ENCODE data around the gene WNT2B. TPM values are rescaled to one million over a fixed set of nuclear protein-coding genes. Genes with fewer than 3 reads are reported as not detected.
"Not testable (repeated sequence)": the region's sequence is repeated elsewhere in the genome, so short reads cannot be mapped to it uniquely, and the experiment has no call there.

WNT2B gene
- total RNA-seq, 1 donor from 2014 or later = 6.0 TPM

- Mint-ChIP-seq H3K9me3 (ENCODE audit: low read depth) (peaks cover 30% of the 10 kb centered on the region), H3K36me3 (ENCODE audit: low read depth) (peaks cover 19% of the 10 kb centered on the region), H3K4me1 (ENCODE audit: low read depth) (no peaks in the 10 kb centered on the region), H3K27me3 (ENCODE audit: low read depth) (no peaks in the 10 kb centered on the region), H3K4me3 (ENCODE audit: unreplicated experiment) (no peak overlapping the region), H3K27ac (ENCODE audit: unreplicated experiment) (no peak overlapping the region)
- no peak for DNase-seq (ENCODE audit: low spot score)
- no peak for TF ChIP-seq CTCF (IDR thresholded peaks at IDR 0.05)
These were observed 30.5 kb upstream of the WNT2B start for GRCh38 chr1:112478314-112478713.

GRCh38 chr1:112486063-112486462 lies 22.7 kb upstream of the WNT2B start:
- H3K27ac Mint-ChIP-seq (ENCODE audit: unreplicated experiment); H3K9me3 Mint-ChIP-seq (ENCODE audit: low read depth); DNase-seq (ENCODE audit: low spot score); H3K36me3 Mint-ChIP-seq (ENCODE audit: low read depth); H3K27me3 Mint-ChIP-seq (ENCODE audit: low read depth); H3K4me3 Mint-ChIP-seq (ENCODE audit: unreplicated experiment); H3K4me1 Mint-ChIP-seq (ENCODE audit: low read depth): not testable (repeated sequence)

GRCh38 chr1:112487686-112488085 lies 21.1 kb upstream of the WNT2B start:
- H3K4me3 Mint-ChIP-seq (ENCODE audit: unreplicated experiment); H3K36me3 Mint-ChIP-seq (ENCODE audit: low read depth); H3K27ac Mint-ChIP-seq (ENCODE audit: unreplicated experiment); DNase-seq (ENCODE audit: low spot score); H3K27me3 Mint-ChIP-seq (ENCODE audit: low read depth); H3K4me1 Mint-ChIP-seq (ENCODE audit: low read depth); H3K9me3 Mint-ChIP-seq (ENCODE audit: low read depth): not testable (repeated sequence)

GRCh38 chr1:112488141-112488540 lies 20.6 kb upstream of the WNT2B start:
- Mint-ChIP-seq H3K4me1 (ENCODE audit: low read depth) (no peaks in the 10 kb centered on the region), H3K36me3 (ENCODE audit: low read depth) (no peaks in the 10 kb centered on the region), H3K9me3 (ENCODE audit: low read depth) (no peaks in the 10 kb centered on the region), H3K4me3 (ENCODE audit: unreplicated experiment) (no peak overlapping the region), H3K27ac (ENCODE audit: unreplicated experiment) (no peak overlapping the region), H3K27me3 (ENCODE audit: low read depth) (no peaks in the 10 kb centered on the region)
- TF ChIP-seq CTCF (IDR thresholded peaks at IDR 0.05) = no peak
- DNase-seq (ENCODE audit: low spot score) = no peak

GRCh38 chr1:112492076-112492475 lies 16.7 kb upstream of the WNT2B start:
- Mint-ChIP-seq H3K9me3 (ENCODE audit: low read depth) (no peaks in the 10 kb centered on the region), H3K4me3 (ENCODE audit: unreplicated experiment) (no peak overlapping the region), H3K27me3 (ENCODE audit: low read depth) (no peaks in the 10 kb centered on the region), H3K36me3 (ENCODE audit: low read depth) (no peaks in the 10 kb centered on the region), H3K4me1 (ENCODE audit: low read depth) (no peaks in the 10 kb centered on the region), H3K27ac (ENCODE audit: unreplicated experiment) (no peak overlapping the region)
- DNase-seq (ENCODE audit: low spot score) = no peak
- no peak for TF ChIP-seq CTCF (IDR thresholded peaks at IDR 0.05)

- no peaks in the 10 kb centered on the region for H3K36me3 Mint-ChIP-seq (ENCODE audit: low read depth)
- H3K9me3 Mint-ChIP-seq (ENCODE audit: low read depth) = no peaks in the 10 kb centered on the region
- H3K27me3 Mint-ChIP-seq (ENCODE audit: low read depth) = no peaks in the 10 kb centered on the region
- no peak overlapping the region for H3K4me3 Mint-ChIP-seq (ENCODE audit: unreplicated experiment)
- H3K4me1 Mint-ChIP-seq (ENCODE audit: low read depth) = no peaks in the 10 kb centered on the region
- no peak for TF ChIP-seq CTCF (IDR thresholded peaks at IDR 0.05)
- H3K27ac Mint-ChIP-seq (ENCODE audit: unreplicated experiment) = no peak overlapping the region
- DNase-seq (ENCODE audit: low spot score) = no peak
These were observed 15.4 kb upstream of the WNT2B start for GRCh38 chr1:112493351-112493750.

All from chondrocyte (in vitro differentiated cells).